Erythroblast (primary cell): ENCODE results near the gene C16orf74.

Experiments
- GATA1 ChIP-seq: IDR thresholded peaks from 2 replicates; pipeline ENCODE4 v1.6.1; 2011; ENCODE audit warnings: low read depth, mild to moderate bottlenecking, control low read depth, low read length, moderate library complexity
- POLR2A ChIP-seq: IDR thresholded peaks from 2 replicates; pipeline ENCODE4 v1.6.1; 2011; ENCODE audit warnings: mild to moderate bottlenecking, low read length

- TF ChIP-seq POLR2A (no peak), GATA1 (no peak)
Measured at GRCh38 chr16:85687651-85688471, 63.0 kb downstream of the C16orf74 start.
